ENCODE data around the gene ZNF521. TPM values are rescaled to one million over a fixed set of nuclear protein-coding genes. Genes with fewer than 3 reads are reported as not detected.

Gene ZNF521
- total RNA-seq, 2 donors from 2014 or later: 21.4 to 26.9 TPM

DNA sequence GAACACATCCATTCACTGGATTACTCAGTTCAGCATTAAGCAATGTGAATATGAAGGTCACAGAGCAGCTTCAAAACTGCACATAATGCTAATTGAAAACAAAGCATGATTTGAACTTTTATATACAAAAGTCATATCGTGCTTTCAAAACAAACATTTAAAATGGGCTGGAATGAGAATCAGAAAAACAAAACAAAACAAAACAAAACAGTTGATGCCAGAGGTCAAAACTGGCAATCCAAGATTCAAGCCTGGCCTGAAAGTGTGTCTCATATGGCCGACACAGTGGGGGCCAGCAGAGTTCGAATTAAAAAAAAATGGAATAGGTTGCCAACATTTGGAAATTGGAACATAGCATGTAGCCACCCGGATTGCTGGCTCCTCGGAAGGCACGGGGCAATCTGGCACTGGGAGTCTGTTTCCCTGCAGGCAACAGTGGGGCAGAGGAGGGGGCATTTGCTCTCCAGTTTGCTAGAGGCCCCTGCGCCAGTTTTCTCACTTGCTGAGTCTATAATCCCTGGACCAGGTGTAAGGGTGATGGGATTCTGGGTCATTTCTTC lies 294.4 kb downstream of the ZNF521 start:
- peaks cover 10% of the 10 kb centered on the region for H3K4me1 Mint-ChIP-seq
- WGBS, 2 experiments (ENCODE audit: insufficient coverage in 1 of 2, insufficient read length in 1 of 2): 93 to 94% methylated on average over 5 to 7 of the region's 7 CpGs

DNA sequence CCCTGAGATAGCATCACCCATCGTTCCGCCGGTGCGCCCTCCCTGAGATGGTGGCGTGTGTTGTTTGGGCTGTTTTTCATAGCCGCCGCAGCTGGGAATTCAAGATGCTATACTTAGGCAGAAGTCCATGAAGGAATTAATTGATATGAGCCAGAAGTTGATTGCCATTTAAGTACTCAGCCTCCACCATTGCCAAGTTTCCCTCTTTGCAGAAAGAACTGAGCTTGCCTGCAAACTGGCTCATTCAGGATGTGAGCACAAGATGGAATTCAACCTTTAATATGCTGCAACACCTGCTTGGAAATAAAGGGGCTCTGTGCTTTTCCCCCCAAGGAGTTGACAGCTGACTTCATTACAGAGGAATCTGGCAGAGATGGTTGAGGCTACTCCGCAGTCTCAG lies 295.5 kb downstream of the ZNF521 start:
- no peak overlapping the region for H3K27ac Mint-ChIP-seq
- Histone ChIP-seq H3K4me3 (ENCODE audit: low read length) (no peak overlapping the region), H3K36me3 (ENCODE audit: control insufficient read depth, insufficient read depth, low read length) (no peaks in the 10 kb centered on the region), H3K9me3 (ENCODE audit: control insufficient read depth, low read length) (no peaks in the 10 kb centered on the region), H3K27me3 (ENCODE audit: control insufficient read depth, insufficient read depth, low read length, poor library complexity, severe bottlenecking) (no peaks in the 10 kb centered on the region), H3K27ac (ENCODE audit: low read depth, low read length) (no peak overlapping the region), H3K4me1 (ENCODE audit: control insufficient read depth, insufficient read depth, low read length) (peaks cover 8% of the 10 kb centered on the region), H3K9ac (ENCODE audit: extremely low read depth, low read length, poor library complexity, severe bottlenecking) (no peak overlapping the region)
- no peaks in the 10 kb centered on the region for H3K36me3 Mint-ChIP-seq (ENCODE audit: low read depth)
- H3K4me1 Mint-ChIP-seq: peaks cover 6% of the 10 kb centered on the region
- no peak overlapping the region for H3K4me3 Mint-ChIP-seq
- 97 to 100% methylated on average over 5 to 8 of the region's 8 CpGs for WGBS, 2 experiments (ENCODE audit: insufficient coverage in 1 of 2, insufficient read length in 1 of 2)
- no peaks in the 10 kb centered on the region for H3K9me3 Mint-ChIP-seq
- DNase-seq: no peak
- peaks cover 11% of the 10 kb centered on the region for H3K27me3 Mint-ChIP-seq (ENCODE audit: insufficient read depth)
- TF ChIP-seq, protein P1, sequence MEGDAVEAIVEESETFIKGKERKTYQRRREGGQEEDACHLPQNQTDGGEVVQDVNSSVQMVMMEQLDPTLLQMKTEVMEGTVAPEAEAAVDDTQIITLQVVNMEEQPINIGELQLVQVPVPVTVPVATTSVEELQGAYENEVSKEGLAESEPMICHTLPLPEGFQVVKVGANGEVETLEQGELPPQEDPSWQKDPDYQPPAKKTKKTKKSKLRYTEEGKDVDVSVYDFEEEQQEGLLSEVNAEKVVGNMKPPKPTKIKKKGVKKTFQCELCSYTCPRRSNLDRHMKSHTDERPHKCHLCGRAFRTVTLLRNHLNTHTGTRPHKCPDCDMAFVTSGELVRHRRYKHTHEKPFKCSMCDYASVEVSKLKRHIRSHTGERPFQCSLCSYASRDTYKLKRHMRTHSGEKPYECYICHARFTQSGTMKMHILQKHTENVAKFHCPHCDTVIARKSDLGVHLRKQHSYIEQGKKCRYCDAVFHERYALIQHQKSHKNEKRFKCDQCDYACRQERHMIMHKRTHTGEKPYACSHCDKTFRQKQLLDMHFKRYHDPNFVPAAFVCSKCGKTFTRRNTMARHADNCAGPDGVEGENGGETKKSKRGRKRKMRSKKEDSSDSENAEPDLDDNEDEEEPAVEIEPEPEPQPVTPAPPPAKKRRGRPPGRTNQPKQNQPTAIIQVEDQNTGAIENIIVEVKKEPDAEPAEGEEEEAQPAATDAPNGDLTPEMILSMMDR (conservative IDR thresholded peaks at IDR 0.05): no peak

More for the DNA sequence above, 294.4 kb downstream of the ZNF521 start:
- Mint-ChIP-seq H3K36me3 (ENCODE audit: low read depth) (no peaks in the 10 kb centered on the region), H3K9me3 (no peaks in the 10 kb centered on the region), H3K27me3 (ENCODE audit: insufficient read depth) (peaks cover 11% of the 10 kb centered on the region), H3K4me3 (no peak overlapping the region), H3K27ac (no peak overlapping the region)
- Histone ChIP-seq H3K27me3 (ENCODE audit: control insufficient read depth, insufficient read depth, low read length, poor library complexity, severe bottlenecking) (no peaks in the 10 kb centered on the region), H3K36me3 (ENCODE audit: control insufficient read depth, insufficient read depth, low read length) (no peaks in the 10 kb centered on the region), H3K4me3 (ENCODE audit: low read length) (no peak overlapping the region), H3K27ac (ENCODE audit: low read depth, low read length) (no peak overlapping the region), H3K9me3 (ENCODE audit: control insufficient read depth, low read length) (no peaks in the 10 kb centered on the region), H3K4me1 (ENCODE audit: control insufficient read depth, insufficient read depth, low read length) (peaks cover 8% of the 10 kb centered on the region), H3K9ac (ENCODE audit: extremely low read depth, low read length, poor library complexity, severe bottlenecking) (no peak overlapping the region)
- no peak for DNase-seq
- TF ChIP-seq, protein P1 (conservative IDR thresholded peaks at IDR 0.05): no peak

DNA sequence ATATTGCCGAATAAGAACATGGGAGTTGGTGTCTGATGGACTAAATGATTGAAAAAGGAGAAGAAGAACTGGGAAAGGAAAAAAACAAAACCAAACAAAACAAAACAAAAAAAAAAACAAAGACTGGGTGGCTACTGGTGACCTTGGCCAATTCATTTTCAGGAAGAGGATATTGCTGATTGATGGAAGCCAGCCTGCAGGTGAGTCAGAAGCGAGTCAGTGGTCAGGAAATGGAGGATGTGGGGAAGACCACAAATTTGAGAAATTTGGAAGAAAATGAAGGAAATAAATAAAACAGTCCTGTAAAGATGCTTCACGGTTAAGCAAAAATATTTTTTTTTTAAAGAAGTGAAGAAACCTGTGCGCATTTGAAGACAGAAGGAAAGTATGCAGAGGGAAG lies 296.9 kb downstream of the ZNF521 start:
- Histone ChIP-seq H3K9me3 (ENCODE audit: control insufficient read depth, low read length) (no peaks in the 10 kb centered on the region), H3K27me3 (ENCODE audit: control insufficient read depth, insufficient read depth, low read length, poor library complexity, severe bottlenecking) (no peaks in the 10 kb centered on the region), H3K36me3 (ENCODE audit: control insufficient read depth, insufficient read depth, low read length) (no peaks in the 10 kb centered on the region), H3K27ac (ENCODE audit: low read depth, low read length) (no peak overlapping the region), H3K4me3 (ENCODE audit: low read length) (no peak overlapping the region), H3K9ac (ENCODE audit: extremely low read depth, low read length, poor library complexity, severe bottlenecking) (no peak overlapping the region), H3K4me1 (ENCODE audit: control insufficient read depth, insufficient read depth, low read length) (peaks cover 8% of the 10 kb centered on the region)
- no peak for DNase-seq
- no peak overlapping the region for H3K27ac Mint-ChIP-seq
- 93 to 94% methylated on average over 3 to 4 of the region's 4 CpGs for WGBS, 2 experiments (ENCODE audit: insufficient coverage in 1 of 2, insufficient read length in 1 of 2)
- no peaks in the 10 kb centered on the region for H3K36me3 Mint-ChIP-seq (ENCODE audit: low read depth)
- peaks cover 1% of the 10 kb centered on the region for H3K4me1 Mint-ChIP-seq
- TF ChIP-seq, protein P1 (conservative IDR thresholded peaks at IDR 0.05): no peak
- peaks cover 18% of the 10 kb centered on the region for H3K27me3 Mint-ChIP-seq (ENCODE audit: insufficient read depth)
- no peaks in the 10 kb centered on the region for H3K9me3 Mint-ChIP-seq
- H3K4me3 Mint-ChIP-seq: no peak overlapping the region
